Measurements from ENCODE around the gene TFAP2A. TPM values are rescaled to one million over a fixed set of nuclear protein-coding genes. Genes with fewer than 3 reads are reported as not detected.

Gene TFAP2A
- total and polyA plus RNA-seq, 10 donors: 0.04 to 0.94 (median 0.23) TPM; not detected in 4

DNA sequence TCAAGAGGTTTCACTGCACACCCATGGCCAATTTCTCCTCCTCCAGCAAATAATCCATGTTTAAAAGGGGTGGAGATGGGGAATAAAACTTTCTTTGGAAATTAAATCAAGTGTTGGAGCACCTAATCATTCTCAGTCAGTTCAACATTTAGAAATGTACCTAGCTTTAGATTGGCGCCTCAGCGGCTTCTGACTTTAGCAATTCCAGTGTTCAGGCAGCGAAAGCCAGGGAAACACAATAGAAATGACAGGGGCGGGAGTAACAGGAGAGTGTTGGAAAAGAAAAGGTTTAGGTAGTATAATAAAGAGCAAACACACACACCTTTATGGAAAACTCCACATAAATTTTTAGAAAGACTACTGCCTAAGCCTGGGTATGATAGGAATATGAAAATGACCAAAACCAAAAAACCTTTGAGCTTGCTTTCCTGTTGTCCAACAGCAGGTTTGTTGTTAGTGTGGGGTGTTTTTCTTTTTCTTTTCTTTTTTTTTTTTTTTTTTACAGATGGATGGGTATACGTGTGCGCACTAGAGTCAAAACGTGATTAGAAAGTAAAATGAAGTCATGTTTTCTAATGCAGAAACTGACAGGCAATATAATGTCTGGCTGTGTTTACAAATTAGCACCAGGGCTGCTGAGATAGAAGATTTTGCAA lies 7.7 kb downstream of the TFAP2A start:
- intact Hi-C loops (cut with DNase I; ENCODE audit: low total_unique reads): no loop called here
- H3K9me3 ChIP-seq: peaks cover 0 to 51% (median 11%) of the 10 kb centered on the region in 8 donors
- 19 to 37% (median 23%) methylated on average over 7 of the region's 7 CpGs for WGBS, 5 donors
- H3K4me3 ChIP-seq: no peak overlapping the region
- no peak overlapping the region for H3K27ac ChIP-seq
- H3K36me3 ChIP-seq: no peaks in the 10 kb centered on the region
- peaks cover 0 to 97% (median 54%) of the 10 kb centered on the region in 7 donors for H3K27me3 ChIP-seq (replicated peaks in 1 of 7)
- no peak for DNase-seq
- no peak for TF ChIP-seq POLR2AphosphoS5 (IDR thresholded peaks at IDR 0.05)
- no peak for TF ChIP-seq POLR2A (IDR thresholded peaks at IDR 0.05)
- TF ChIP-seq, protein P1, sequence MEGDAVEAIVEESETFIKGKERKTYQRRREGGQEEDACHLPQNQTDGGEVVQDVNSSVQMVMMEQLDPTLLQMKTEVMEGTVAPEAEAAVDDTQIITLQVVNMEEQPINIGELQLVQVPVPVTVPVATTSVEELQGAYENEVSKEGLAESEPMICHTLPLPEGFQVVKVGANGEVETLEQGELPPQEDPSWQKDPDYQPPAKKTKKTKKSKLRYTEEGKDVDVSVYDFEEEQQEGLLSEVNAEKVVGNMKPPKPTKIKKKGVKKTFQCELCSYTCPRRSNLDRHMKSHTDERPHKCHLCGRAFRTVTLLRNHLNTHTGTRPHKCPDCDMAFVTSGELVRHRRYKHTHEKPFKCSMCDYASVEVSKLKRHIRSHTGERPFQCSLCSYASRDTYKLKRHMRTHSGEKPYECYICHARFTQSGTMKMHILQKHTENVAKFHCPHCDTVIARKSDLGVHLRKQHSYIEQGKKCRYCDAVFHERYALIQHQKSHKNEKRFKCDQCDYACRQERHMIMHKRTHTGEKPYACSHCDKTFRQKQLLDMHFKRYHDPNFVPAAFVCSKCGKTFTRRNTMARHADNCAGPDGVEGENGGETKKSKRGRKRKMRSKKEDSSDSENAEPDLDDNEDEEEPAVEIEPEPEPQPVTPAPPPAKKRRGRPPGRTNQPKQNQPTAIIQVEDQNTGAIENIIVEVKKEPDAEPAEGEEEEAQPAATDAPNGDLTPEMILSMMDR (IDR thresholded peaks at IDR 0.05 in 8 of 11, conservative IDR thresholded peaks at IDR 0.05 in 3 of 11): no peak
- H3K4me1 ChIP-seq: peaks cover 11 to 39% (median 29%) of the 10 kb centered on the region in 6 donors

DNA sequence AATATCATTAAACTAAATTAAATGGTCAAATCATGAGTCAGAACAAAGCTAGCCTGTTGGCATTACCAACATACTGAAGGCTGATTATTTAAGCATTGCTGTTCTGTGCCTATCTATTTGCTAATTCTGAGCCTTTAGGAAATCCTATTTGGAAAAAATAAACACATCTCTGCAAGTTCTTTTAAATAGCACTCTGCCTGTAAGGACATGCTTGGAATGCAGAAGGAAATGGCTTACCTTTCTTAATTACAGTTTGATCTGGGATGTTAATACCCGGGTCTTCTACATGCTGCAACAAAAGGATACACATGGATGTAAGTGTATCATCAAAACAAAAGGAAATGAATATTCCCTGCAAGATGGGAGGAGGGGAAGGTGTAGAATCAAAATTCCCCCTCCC lies 8.3 kb downstream of the TFAP2A start:
- Histone ChIP-seq H3K4me3 (no peak overlapping the region), H3K9me3 (peaks cover 0 to 50% (median 11%) of the 10 kb centered on the region in 8 donors), H3K27me3 (replicated peaks in 1 of 7) (peaks cover 0 to 97% (median 51%) of the 10 kb centered on the region in 7 donors), H3K4me1 (peaks cover 11 to 34% (median 24%) of the 10 kb centered on the region in 6 donors), H3K27ac (no peak overlapping the region), H3K36me3 (no peaks in the 10 kb centered on the region)
- intact Hi-C loops (cut with DNase I; ENCODE audit: low total_unique reads): no loop called here
- 16 to 44% (median 26%) methylated on average over 1 of the region's 1 CpG for WGBS, 5 donors
- TF ChIP-seq POLR2A (IDR thresholded peaks at IDR 0.05): no peak
- TF ChIP-seq, protein P1 (IDR thresholded peaks at IDR 0.05 in 8 of 11, conservative IDR thresholded peaks at IDR 0.05 in 3 of 11): no peak
- TF ChIP-seq POLR2AphosphoS5 (IDR thresholded peaks at IDR 0.05): no peak
- no peak for DNase-seq

DNA sequence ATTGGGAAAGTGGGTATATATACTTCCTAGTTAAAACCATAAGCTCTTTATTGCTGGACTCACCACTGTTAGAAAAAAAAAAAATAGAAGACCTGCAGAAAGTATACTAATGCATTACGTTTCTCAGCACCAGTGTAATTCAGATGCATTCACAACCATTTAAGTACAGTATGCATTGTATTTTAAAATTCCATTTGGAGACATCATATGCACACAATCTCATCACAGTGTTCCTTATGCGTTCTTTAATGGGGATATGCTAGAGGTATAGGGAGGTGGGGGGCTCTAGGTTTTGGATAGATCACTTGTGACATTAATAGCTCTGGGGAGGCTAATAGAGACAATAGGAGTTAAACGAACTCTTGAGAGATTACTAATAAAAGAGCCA lies 9.4 kb downstream of the TFAP2A start:
- no peak overlapping the region for H3K4me3 ChIP-seq
- intact Hi-C loops (cut with DNase I; ENCODE audit: low total_unique reads): no loop called here
- H3K9me3 ChIP-seq: peaks cover 0 to 39% (median 11%) of the 10 kb centered on the region in 8 donors
- no peaks in the 10 kb centered on the region for H3K36me3 ChIP-seq
- H3K27me3 ChIP-seq (replicated peaks in 1 of 7): peaks cover 0 to 97% (median 41%) of the 10 kb centered on the region in 7 donors
- no peak overlapping the region for H3K27ac ChIP-seq
- TF ChIP-seq, protein P1 (IDR thresholded peaks at IDR 0.05 in 8 of 11, conservative IDR thresholded peaks at IDR 0.05 in 3 of 11): no peak
- TF ChIP-seq POLR2AphosphoS5 (IDR thresholded peaks at IDR 0.05) (no peak), POLR2A (IDR thresholded peaks at IDR 0.05) (no peak)
- DNase-seq: no peak
- H3K4me1 ChIP-seq: peaks cover 7 to 24% (median 17%) of the 10 kb centered on the region in 6 donors
- WGBS, 5 donors: 40 to 50% (median 46%) methylated on average over 3 of the region's 3 CpGs

DNA sequence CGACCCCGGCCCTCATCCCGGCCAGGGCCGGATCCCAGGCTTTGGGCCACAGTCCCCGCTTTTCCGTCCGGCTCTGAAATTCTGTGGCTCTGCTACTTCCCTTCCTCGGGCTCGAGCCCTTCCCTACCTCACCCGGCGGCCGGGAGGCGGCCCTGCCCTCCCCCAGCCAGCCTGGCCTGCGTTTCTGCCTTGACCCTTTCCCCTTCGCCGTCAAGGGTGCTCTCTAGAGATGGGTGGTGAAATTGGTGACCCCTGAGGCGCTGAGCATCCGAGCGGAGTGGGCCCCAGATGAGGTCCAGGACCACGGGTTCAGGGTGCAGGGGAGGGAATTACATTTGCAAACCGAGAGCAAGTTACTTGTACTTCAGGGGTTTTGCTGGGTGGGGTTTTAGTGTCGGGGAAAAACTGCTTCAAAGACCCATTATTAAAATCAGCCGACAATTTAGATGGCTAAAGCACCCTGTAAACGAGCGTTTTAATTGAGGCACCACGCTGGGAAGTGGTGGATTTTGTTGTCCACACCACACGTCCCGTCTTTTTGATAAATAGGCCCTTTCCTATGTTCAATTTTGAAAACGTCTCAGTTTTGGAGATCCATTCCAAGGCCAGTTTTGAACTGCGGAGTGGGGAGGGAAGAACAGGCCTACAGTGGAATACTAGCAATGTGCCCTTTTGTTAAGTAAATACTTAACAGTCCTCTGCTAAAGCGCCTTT lies 9.9 kb downstream of the TFAP2A start:
- TF ChIP-seq POLR2A (IDR thresholded peaks at IDR 0.05) (no peak), POLR2AphosphoS5 (IDR thresholded peaks at IDR 0.05) (no peak)
- TF ChIP-seq, protein P1 (IDR thresholded peaks at IDR 0.05 in 8 of 11, conservative IDR thresholded peaks at IDR 0.05 in 3 of 11): no peak
- Histone ChIP-seq H3K27me3 (replicated peaks in 1 of 7) (peaks cover 0 to 97% (median 41%) of the 10 kb centered on the region in 7 donors), H3K36me3 (no peaks in the 10 kb centered on the region), H3K9me3 (peaks cover 0 to 38% (median 11%) of the 10 kb centered on the region in 8 donors), H3K27ac (peak overlapping the region in 6 of 8 donors; percentile 46 to 70 (median 64)), H3K4me1 (peaks cover 7 to 19% (median 15%) of the 10 kb centered on the region in 6 donors), H3K4me3 (peak overlapping the region; percentile 36 to 76 (median 52))
- intact Hi-C loops (cut with DNase I; ENCODE audit: low total_unique reads): no loop called here
- WGBS, 5 donors: 27 to 38% (median 32%) methylated on average over 31 of the region's 31 CpGs
- DNase-seq: no peak

Measured in spleen (tissue), 11 donors.